HepG2 (cell line): ENCODE results near the gene NPSR1. TPM values are rescaled to one million over a fixed set of nuclear protein-coding genes. Genes with fewer than 3 reads are reported as not detected.

ENCODE experiments used
- ATAC-seq: fragments of 200-7000 bp; cut with Tn5 transposase; 3 replicates; pipeline ENCODE4 v1.9.1; 2020; ENCODE audit warnings: mild to moderate bottlenecking, moderate library complexity
- BruUV-seq: library from RNA; stranded (reverse); fragments of 400-500 nt; replicated peaks from 2 replicates; lab custom pipeline; 2021; lab: Mats Ljungman, UMichigan
- CTCF ChIA-PET: fragments of 300-600 bp; formaldehyde crosslinking; extraction: SDS; loops from one replicate; lab custom pipeline; 2021; ENCODE audit warnings: low total read pairs, inconsistent platforms, low intra/inter-chr PET ratio; lab: Yijun Ruan, JAX
- POLR2A ChIA-PET: fragments of 350-600 bp; sonication (Branson Sonifier 250); formaldehyde crosslinking; loops from one replicate; lab custom pipeline; 2020; ENCODE audit warnings: antibody characterized with exemption, inconsistent platforms; lab: Yijun Ruan, JAX
- DNase-seq: peaks from one replicate; pipeline ENCODE4 v3.0.0-alpha.2; 2015; ENCODE audit warnings: low spot score
- FAIRE-seq: peaks from 3 replicates; lab custom pipeline; 2011; peaks lifted over from hg19 to GRCh38; lab: Jason Lieb, UNC
- H2AFZ ChIP-seq: one replicate; pipeline ENCODE4 v1.6.1; 2011; ENCODE audit warnings: low read length, inconsistent platforms
- H3K27ac ChIP-seq: fragments of 300-600 bp; 3 replicates; pipeline ENCODE4 v1.8.0; 2011; ENCODE audit warnings: mixed run types, mild to moderate bottlenecking, mixed read lengths, low read length, inconsistent platforms; ENCODE audit not compliant: insufficient read depth; ENCODE audit errors: extremely low read length
- H3K27me3 ChIP-seq, 2 experiments: fragments of 200-600 bp in 1 of 2; 2 replicates in 1 of 2; 3 replicates in 1 of 2; pipeline versions ENCODE4 v1.6.0 to v1.8.0; 2011; ENCODE audit warnings: low read length in 2 of 2, mild to moderate bottlenecking in 2 of 2, moderate library complexity in 2 of 2, inconsistent platforms in 1 of 2; ENCODE audit not compliant: insufficient read depth in 2 of 2, control insufficient read depth in 1 of 2
- H3K36me3 ChIP-seq, 2 experiments: fragments of 200-600 bp in 1 of 2; replicated peaks in 1 of 2; 2 replicates in 1 of 2; 3 replicates in 1 of 2; pipeline versions ENCODE4 v1.5.1 to v1.8.0; 2011; ENCODE audit warnings: low read length in 2 of 2, inconsistent platforms in 1 of 2; ENCODE audit not compliant: insufficient read depth in 2 of 2, control insufficient read depth in 1 of 2
- H3K4me1 ChIP-seq: 2 replicates; pipeline ENCODE4 v1.5.1; 2012; ENCODE audit warnings: low read length, inconsistent platforms; ENCODE audit not compliant: insufficient read depth
- H3K4me2 ChIP-seq: 2 replicates; pipeline ENCODE4 v1.6.0; 2011; ENCODE audit warnings: low read depth, low read length, inconsistent platforms
- H3K4me3 ChIP-seq, 3 experiments: fragments of 200-600 bp in 1 of 3; sonication (generic), shearing (Covaris generic) in 1 of 3; replicated peaks in 1 of 3; 2 replicates each; pipeline ENCODE4 v1.5.1; 2011 to 2016; ENCODE audit warnings: low read length in 3 of 3, inconsistent platforms in 2 of 3, low read depth in 2 of 3, mild to moderate bottlenecking in 2 of 3, control low read depth in 1 of 3, mixed read lengths in 1 of 3; ENCODE audit not compliant: insufficient read depth in 1 of 3
- H3K79me2 ChIP-seq: one replicate; pipeline ENCODE4 v1.6.1; 2011; ENCODE audit warnings: low read length, inconsistent platforms; ENCODE audit not compliant: insufficient read depth
- H3K9ac ChIP-seq: 2 replicates; pipeline ENCODE4 v1.6.0; 2011; ENCODE audit warnings: mild to moderate bottlenecking, low read depth, low read length, inconsistent platforms; ENCODE audit not compliant: insufficient read depth
- H3K9me3 ChIP-seq: 2 replicates; pipeline ENCODE4 v1.5.1; 2012; ENCODE audit warnings: mild to moderate bottlenecking, low read length
- H4K20me1 ChIP-seq: 2 replicates; pipeline ENCODE4 v1.6.0; 2011; ENCODE audit warnings: inconsistent platforms, mild to moderate bottlenecking, low read length, moderate library complexity; ENCODE audit not compliant: insufficient read depth
- KMT2A ChIP-seq: sonication (generic); formaldehyde crosslinking; IDR thresholded peaks from 2 replicates; pipeline ENCODE4 v1.4.0; 2020; ENCODE audit warnings: missing genetic modification reagents
- ZFP36L2 ChIP-seq: sonication (generic); formaldehyde crosslinking; IDR thresholded peaks from 2 replicates; pipeline ENCODE4 v1.4.0; 2020; ENCODE audit warnings: missing genetic modification reagents
- ZNF317 ChIP-seq: sonication (generic); formaldehyde crosslinking; IDR thresholded peaks from 2 replicates; pipeline ENCODE4 v1.5.0; 2020; ENCODE audit warnings: mild to moderate bottlenecking, missing genetic modification reagents
- ZNF687 ChIP-seq: sonication (generic); formaldehyde crosslinking; IDR thresholded peaks from 2 replicates; pipeline ENCODE4 v1.5.1; 2020; ENCODE audit warnings: mild to moderate bottlenecking, missing genetic modification reagents, moderate library complexity
- WGBS: methylation state at CpG from one replicate; pipeline ENCODE4 v1.1.6; 2017; ENCODE audit warnings: low lambda C conversion rate; 5-methylcytosine and 5-hydroxymethylcytosine counted together
- in situ Hi-C: cut with HindIII; loops from 2 replicates; pipeline ENCODE4 v1.10.0; 2017; ENCODE audit warnings: low pct_unique_long_range_greater_than_20kb; ENCODE audit not compliant: extremely low pct_ligation_motif_present
- intact Hi-C: fragments of 100-400 bp; cut with micrococcal nuclease; formaldehyde crosslinking; loops from one replicate; pipeline ENCODE4 v1.10.0; 2022; ENCODE audit not compliant: unreplicated experiment
- polyA plus RNA-seq, 8 experiments: library from polyadenylated mRNA; depleted of rRNA in 3 of 8; stranded (reverse) in 7 of 8; unstranded in 1 of 8; fragments of >200 nt; fragmentation: Illumina TruSeq in 4 of 8; extraction: Trizol in 4 of 8; gene quantifications; 2 replicates each; pipeline versions ENCODE4 v1.2.1 to v1.2.3, GENCODE V29; 2011 to 2016; ENCODE audit warnings: low read depth in 4 of 8, missing spikeins in 1 of 8, mixed read lengths in 1 of 8; ENCODE audit not compliant: insufficient read depth in 1 of 8
- total RNA-seq, 5 experiments: library from RNA; depleted of rRNA; stranded (reverse); fragments of >200 nt; fragmentation: Illumina TruSeq; extraction: Trizol; gene quantifications; 2 replicates each; pipeline ENCODE4 v1.2.3, GENCODE V29; 2016; ENCODE audit warnings: low read depth in 1 of 5

Gene NPSR1
- total and polyA plus RNA-seq, 2 of the 13 experiments (the other 11 are each of a cell fraction or from before 2014, with no cell fraction given), result not detected

- WGBS, result 93% methylated on average over 4 of the region's 5 CpGs
- Histone ChIP-seq H2AFZ (no peak overlapping the region), H3K9ac (no peak overlapping the region), H3K27ac (no peak overlapping the region), H3K4me1 (peaks cover 22% of the 10 kb centered on the region), H3K36me3 (0 out of 5 replicates have a peak, but pooled peaks cover 0 to 5% of the 10 kb centered on the region in 2 experiments), H3K4me2 (no peak overlapping the region), H3K27me3 (no peaks in the 10 kb centered on the region), H4K20me1 (no peaks in the 10 kb centered on the region), H3K9me3 (no peaks in the 10 kb centered on the region), H3K4me3 (no peak overlapping the region), H3K79me2 (no peaks in the 10 kb centered on the region)
- ATAC-seq, result no peak
- ChIA-PET CTCF (no interaction called here), POLR2A (interaction anchor here (1.4 kb wide), 1 partner anchor 18 kb away, joined by 5 read pairs; no protein-coding TSS in a partner anchor)
- no peak for DNase-seq
- intact Hi-C loops, result no loop called here
- in situ Hi-C loops, result no loop called here
- TF ChIP-seq ZNF687 (CRISPR knock-in tag) (peak; percentile 15; the same call in 1 of the 2 replicates), KMT2A (CRISPR knock-in tag) (no peak)
- FAIRE-seq, result no peak
- BruUV-seq, result no TSS peak
These were observed 81.8 kb downstream of the NPSR1 start for GRCh38 chr7:34739651-34740300.

GRCh38 chr7:34740840-34741239, 82.8 kb downstream of the NPSR1 start:
- POLR2A ChIA-PET, result no interaction called here
- FAIRE-seq, result no peak

More at GRCh38 chr7:34740840-34741239, 82.8 kb downstream of the NPSR1 start:
- Histone ChIP-seq H3K9ac (no peak overlapping the region), H4K20me1 (no peaks in the 10 kb centered on the region), H3K4me1 (peaks cover 24% of the 10 kb centered on the region), H3K27ac (no peak overlapping the region), H3K4me2 (no peak overlapping the region), H3K36me3 (0 out of 5 replicates have a peak, but pooled peaks cover 0 to 2% of the 10 kb centered on the region in 2 experiments), H3K79me2 (peaks cover 3% of the 10 kb centered on the region), H2AFZ (no peak overlapping the region), H3K9me3 (no peaks in the 10 kb centered on the region), H3K4me3 (no peak overlapping the region), H3K27me3 (no peaks in the 10 kb centered on the region)
- in situ Hi-C loops (no loop called here), intact Hi-C loops (no loop called here)
- DNase-seq (no peak), ATAC-seq (no peak)
- CTCF ChIA-PET, result no interaction called here
- WGBS, result 100% methylated on average over 1 of the region's 1 CpG
- no peak for TF ChIP-seq ZFP36L2 (CRISPR knock-in tag)
- TF ChIP-seq ZNF317 (CRISPR knock-in tag), result peak; percentile 98
- BruUV-seq, result no TSS peak
